Posterior vena cava (tissue), 2 donors: ENCODE measurements around the gene CD163L1. TPM values are rescaled to one million over a fixed set of nuclear protein-coding genes. Genes with fewer than 3 reads are reported as not detected.
"Not testable (repeated sequence)": the region's sequence is repeated elsewhere in the genome, so short reads cannot be mapped to it uniquely, and the experiment has no call there.

Experiments
- DNase-seq: peaks from one replicate; pipeline ENCODE4 v3.0.0-alpha.2; 2020; ENCODE audit warnings: low spot score
- intact Hi-C, 2 donors: fragments of 100-400 bp; cut with DNase I; formaldehyde crosslinking; loops; one replicate each; pipeline versions ENCODE4 v1.14.1 to v1.14.2; 2022 to 2023
- total RNA-seq, 2 donors: library from RNA; stranded (reverse); fragmentation: NEBNext Ultra II Directional; extraction: Animal tissue kit (Norgen Biotek cat#: 25700); gene quantifications; one replicate each; pipeline ENCODE4 v1.2.1, GENCODE V29; 2021
- donor health status: DM: yes; HTN: yes; CAD: no.
- donor health status: DM: yes; HTN: yes; CAD: no.

CD163L1 gene
- total RNA-seq, 2 donors from 2014 or later = 7.7 to 10.5 TPM

DNA sequence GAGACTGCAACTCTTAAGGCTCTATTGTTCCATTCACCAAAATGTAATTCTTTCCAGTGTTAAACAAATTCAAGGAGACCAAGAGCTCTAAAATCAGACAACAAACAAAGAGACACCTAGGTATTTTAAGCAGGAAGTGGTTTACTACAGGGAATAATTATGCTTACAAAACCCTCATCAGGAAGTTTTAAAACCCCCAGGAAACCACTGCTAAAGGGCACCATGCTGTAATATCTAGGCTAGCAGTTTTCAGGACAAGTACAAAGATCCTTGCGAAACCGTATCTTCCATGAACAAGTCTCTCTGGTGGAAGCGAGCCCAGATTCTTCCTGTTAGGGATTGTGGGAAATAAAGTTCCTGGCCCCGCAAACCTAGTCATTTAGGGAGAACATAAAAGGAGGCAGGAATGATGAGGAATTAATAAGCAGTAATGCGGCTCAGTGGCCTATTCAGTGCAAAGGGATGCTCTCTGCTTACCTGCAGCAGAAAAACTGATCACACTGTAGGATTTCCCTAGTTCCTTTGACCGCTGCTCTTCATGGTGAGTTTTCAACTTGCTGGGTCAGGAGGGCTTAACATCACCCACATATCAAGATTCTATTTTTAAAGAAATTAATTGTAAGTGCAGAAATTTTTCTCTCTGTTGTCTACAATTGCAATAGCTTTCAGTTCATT lies 97.3 kb downstream of the CD163L1 start:
- intact Hi-C loops = no loop called here
- DNase-seq = no peak

DNA sequence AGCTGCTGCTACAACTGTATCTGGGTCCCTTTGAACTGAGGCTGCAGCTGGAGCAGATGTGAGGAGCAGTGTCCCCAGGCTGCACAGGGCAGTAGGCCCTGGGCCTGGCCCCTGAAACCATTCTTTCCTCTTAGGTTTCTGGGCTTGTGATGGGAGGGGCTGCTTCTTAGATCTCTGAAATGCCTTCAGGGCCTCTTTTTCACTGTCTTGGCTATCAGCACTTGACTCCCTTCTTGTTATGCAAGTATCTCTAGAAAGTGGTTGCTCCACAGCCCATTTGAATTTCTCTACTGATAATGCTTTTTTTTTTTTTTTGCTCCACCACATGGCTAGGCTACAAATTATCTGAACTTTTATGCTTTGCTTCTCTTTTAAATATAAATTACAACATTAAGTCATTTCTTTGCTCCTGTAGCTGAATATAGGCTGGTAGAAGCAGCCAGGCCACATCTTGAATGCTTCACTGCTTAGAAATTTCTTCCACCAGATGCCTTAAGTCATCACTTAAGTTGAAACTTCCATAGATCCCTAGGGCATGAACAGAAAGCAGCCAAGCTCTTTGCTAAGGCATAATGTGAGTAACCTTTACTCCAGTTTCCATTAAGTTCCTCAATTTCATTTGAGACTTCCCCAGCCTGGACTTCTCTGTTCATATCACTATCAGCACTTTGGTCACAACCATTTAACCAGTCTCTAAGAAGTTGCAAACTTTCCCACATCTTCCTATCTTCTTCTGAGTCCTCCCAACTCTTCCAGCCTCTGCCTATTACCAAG lies 98.9 kb downstream of the CD163L1 start:
- intact Hi-C loops = no loop called here
- DNase-seq = no peak

DNA sequence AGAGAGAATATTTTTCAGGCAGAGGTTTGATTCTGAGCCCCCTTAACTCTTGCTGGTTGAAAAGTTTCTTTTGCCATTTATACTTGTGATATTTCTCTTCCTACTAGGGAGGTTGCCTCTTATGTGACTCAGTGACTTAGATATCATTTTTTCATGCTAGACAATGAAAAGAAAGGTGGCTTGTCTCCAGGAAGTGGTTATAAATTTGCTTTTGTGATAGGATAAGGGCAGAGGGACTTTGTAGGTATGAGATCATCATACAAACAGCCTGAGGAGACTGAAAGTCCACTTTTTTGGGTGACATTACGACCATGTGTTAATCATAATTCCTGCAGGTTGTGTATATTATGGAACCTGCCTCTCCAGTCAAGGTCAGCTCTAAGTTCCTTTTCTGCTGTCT lies 104.3 kb downstream of the CD163L1 start:
- intact Hi-C loops = no loop called here
- no peak for DNase-seq

DNA sequence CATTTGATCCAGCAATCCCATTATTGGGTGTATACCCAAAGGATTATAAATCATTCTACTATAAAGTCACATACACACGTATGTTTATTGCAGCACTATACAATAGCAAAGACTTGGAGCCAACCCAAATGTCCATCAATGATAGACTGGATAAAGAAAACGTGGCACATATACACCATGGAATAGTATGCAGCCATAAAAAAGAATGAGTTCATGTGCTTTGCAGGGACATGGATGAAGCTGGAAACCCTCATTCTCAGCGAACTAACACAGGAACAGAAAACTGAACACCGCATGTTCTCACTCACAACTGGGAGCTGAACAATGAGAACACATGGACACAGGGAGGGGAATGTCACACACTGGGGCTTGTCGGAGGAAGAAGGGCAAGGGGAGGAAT lies 106.2 kb downstream of the CD163L1 start:
- DNase-seq, intact Hi-C loops: not testable (repeated sequence)

DNA sequence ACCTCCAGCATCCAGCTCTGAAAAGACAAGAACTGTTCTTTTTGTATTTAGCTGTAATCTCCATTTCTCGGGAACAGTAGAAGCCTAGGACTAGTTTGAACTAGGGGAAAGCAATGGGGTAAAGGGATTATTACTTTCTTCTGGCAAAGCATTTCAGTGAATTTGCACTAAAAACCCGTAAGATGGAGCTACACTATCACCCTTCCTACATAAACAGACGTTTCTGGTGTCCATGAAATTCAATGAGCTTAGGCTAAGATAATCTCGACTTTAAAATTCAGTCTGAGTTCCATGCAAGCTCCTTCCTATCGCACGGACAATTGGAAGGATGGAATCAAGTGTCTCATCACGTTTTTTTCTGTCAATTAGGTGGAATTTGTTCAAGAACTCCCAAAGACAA lies 116.0 kb downstream of the CD163L1 start:
- intact Hi-C loops = no loop called here
- no peak for DNase-seq

DNA sequence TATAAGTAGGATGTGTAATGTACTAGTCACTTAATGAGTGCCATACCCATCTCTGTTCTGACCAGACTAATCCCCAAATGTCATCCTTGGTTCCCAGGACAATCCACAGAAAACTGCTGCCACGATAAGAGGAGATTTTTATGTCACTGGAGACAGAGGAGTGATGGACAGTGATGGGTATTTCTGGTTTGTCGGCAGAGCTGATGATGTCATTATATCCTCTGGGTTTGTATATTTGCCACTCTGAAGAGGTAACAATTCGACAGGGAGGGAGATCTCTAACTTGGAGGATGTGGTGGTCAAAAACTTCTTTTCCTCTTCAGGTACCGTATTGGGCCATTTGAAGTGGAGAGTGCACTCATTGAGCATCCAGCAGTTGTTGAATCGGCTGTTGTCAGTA lies 119.8 kb downstream of the CD163L1 start:
- intact Hi-C loops = no loop called here
- no peak for DNase-seq

DNA sequence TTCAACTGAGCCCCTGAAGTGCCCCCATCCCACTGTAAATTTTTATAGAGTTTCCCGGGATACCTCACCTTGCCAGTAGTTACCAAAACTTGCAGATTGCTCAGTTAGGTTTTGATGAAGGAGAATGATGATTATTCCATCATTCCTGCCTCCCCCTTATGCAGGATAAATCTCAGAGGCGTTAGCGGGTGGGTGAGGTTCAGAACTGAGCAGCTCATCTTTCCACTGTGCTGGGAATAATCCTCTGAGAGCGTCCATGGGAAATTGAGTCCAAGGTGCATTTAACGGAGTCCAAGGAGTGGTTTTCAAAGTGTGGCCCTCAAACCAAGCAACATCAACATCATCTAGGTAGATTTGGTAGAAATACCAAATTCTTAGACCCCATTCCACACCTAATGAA lies 121.4 kb downstream of the CD163L1 start:
- DNase-seq = no peak
- intact Hi-C loops = no loop called here

DNA sequence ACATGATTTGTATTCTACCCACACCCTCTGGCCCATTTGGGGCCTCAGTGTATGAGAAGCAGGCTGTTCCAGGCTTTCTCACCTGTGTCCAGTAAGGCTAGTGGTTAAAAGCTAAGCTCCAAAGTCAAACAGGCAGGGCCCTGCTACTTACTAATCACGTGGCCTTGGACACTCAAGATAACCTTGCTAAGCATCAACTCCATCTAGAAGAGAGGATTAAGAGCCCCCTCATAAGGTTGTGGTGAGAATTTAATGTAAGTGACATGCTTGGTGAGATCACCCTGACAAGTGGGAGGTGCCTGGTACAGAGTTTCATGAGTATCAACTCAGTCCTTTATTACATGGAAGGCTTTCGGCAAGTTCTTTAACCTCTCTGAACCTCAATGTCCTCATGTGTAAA lies 122.3 kb downstream of the CD163L1 start:
- DNase-seq = no peak
- intact Hi-C loops = no loop called here

DNA sequence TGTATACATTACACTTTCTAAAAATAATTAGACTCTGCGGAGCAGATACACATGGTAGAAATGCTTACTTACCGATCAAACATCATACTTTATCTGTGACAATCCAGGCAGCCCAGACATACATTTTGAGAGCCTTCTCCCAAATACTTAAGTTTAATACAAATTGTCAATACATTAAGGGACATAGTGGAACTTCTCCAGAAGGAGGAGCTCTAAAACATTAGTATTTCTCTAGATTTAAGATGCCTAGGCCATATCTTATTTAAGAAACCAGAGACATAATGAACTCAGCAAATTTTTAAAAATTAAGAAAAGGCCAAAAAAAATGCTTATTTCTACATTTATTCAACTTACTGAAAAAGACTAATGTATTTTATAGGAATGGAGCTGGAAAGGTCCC lies 124.0 kb downstream of the CD163L1 start:
- intact Hi-C loops = no loop called here
- DNase-seq = no peak

DNA sequence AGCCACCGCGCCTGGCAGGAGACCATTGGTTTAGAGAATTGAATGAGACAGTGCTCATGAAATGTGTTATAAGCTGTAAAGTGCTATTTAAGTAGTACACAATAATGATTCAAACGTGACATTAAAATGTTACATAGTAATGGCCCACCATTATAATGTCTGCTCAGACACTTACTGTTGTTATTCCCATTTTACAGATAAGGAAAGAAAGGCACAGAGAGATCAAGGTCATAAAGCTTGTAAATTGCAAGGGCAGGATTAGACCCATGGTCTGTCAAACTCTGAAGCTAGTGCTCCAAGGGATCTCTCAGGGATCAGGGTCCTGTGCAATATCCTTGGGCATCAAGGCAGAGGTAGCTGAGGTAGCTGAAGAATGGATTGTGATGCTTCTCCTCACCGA lies 133.9 kb downstream of the CD163L1 start:
- intact Hi-C loops = no loop called here
- DNase-seq = no peak

Other genes starting within 250 kb of the CD163L1 start
- not detected for gene ACSM4, start 140.1 kb downstream of the CD163L1 start, total RNA-seq
- 100 to 1,000 TPM; 252 to 705 TPM for gene CD163, start 59.6 kb upstream of the CD163L1 start, total RNA-seq
- gene APOBEC1, start 221.8 kb upstream of the CD163L1 start, total RNA-seq = not detected